NOMO-1 treated with DMSO at 0.1 percent for 48 hours (cell line): Measurements from ENCODE around the gene UGT2A1.
"Not testable (repeated sequence)": the region's sequence is repeated elsewhere in the genome, so short reads cannot be mapped to it uniquely, and the experiment has no call there.

ENCODE experiments used
- DNase-seq: peaks from one replicate; lab custom pipeline; 2025; ENCODE audit not compliant: unreplicated experiment; lab: John Stamatoyannopoulos, UW

Gene UGT2A1

DNA sequence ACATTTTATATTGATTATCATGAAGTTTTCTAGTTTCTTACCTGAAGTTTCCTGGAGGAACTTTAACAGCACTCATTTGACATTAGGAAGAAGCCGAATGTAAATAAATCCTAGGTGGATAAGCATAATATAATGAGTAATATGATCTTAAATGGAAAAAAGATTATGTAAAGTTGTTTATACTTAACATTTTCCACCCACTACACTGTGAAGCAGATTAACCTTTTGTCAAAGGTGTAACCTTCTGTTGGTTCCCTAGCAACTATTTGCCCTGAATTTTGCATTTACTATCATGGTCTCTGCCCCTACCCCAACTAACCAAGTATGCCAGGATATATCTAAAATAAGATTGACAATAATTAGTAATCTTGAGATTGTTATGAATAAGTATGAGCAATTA is at the start of gene UGT2A1:
Gene UGT2A1 (minus strand): TSS at position 101 of the 400 bp plus-strand sequence. CDS start 5,603 bp downstream, outside the sequence.
- no peak for DNase-seq

DNA sequence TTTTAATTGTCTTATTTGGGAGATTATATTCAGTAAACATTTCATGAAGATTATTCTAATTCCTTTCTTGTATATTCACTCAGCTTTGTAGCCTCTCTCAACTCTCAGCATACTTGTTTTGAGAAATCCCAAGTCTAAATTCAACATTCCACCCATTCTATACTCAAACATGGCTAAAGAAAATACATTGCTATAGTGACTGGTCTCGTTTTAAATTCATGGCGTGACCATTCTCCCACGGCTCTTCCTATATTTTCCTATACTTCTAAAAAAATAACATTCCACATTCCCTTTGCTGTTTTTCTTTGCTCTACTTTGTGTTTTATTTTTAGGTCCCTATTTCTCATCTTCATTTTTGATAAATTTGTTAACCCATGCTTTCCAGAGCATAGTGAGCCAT is 49.2 kb upstream of the UGT2A1 start:
- no peak for DNase-seq

DNA sequence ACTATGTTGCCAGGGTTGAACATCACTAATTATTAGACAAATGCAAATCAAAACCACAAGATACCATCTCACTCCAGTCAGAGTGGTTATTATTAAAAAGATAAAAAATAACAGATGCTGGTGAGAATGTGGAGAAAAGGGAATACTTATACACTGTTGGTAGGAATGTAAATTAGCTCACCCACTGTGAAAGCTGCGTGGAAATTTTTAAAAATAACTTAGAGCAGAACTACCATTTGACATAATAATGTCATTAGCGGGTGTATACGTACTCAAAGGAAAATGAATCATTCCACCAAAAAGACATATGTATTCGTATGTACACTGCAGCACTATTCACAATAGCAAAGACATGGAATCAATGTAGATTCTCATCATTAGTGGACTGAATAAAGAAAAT is 48.6 kb upstream of the UGT2A1 start:
- DNase-seq = no peak

DNA sequence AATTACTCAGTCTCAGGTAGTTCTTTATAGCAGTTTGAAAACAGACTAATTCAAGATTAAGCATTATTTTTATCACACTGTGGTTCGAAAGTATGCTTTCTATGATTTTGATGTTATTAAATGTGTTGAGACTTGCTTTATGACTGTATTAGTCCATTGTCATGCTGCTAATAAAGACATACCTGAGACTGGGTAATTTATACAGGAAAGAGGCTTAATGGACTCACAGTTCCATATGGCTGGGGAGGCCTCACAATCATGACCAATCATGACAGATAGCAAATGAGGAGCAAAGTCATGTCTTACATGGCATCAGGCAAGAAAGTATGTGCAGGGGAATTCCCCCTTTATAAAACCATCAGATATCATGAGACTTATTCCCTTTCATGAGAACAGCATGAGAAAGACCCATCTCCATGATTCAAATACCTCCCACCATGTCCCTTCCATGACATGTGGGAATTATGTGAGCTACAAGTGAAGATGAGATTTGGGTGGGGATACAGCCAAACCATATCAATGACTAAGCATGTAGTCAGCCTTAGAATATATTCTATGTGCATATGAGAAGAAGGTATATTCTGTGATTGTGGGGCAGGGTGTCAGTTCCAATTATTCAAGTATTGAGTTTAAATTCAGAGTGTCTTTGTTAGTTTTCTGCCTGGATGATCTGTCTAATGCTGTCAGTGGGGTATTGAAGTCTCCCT is 44.6 kb upstream of the UGT2A1 start:
- no peak for DNase-seq

DNA sequence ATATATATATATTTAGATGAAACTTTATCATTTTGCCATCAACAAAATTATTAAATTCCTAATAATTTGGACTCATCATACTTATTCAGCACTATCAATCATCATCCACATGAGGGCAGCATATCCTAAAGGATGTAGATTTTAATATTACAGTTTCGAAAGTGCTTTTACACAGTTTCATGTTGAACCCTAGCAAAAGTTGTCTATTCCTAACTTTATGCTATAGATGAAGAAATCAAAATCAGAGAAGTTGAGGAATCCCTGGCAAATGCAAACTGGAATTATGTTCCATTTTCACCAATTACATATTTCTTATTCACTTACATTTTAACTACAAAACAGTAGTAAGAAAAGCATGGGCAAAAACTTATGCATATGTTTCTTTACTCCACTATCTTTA is 36.6 kb upstream of the UGT2A1 start:
- DNase-seq = peak; percentile 52

DNA sequence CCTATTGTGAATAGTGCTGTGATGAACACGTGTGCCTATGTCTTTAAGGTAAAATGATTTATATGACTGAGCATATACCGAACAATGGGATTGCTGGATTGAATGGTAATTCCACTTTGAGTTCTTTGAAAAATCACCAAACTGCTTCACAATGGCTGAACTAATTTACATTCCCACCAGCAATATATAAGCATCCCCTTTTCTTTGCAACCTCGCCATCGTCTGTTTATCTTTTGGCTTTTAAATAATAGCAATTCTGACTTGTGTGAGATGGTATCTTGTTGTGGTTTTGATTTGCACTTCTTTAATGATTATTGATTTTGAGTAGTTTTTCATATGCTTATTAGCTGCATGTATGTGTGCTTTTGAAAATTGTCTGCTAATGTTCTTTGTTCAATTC is 31.8 kb upstream of the UGT2A1 start:
- no peak for DNase-seq

DNA sequence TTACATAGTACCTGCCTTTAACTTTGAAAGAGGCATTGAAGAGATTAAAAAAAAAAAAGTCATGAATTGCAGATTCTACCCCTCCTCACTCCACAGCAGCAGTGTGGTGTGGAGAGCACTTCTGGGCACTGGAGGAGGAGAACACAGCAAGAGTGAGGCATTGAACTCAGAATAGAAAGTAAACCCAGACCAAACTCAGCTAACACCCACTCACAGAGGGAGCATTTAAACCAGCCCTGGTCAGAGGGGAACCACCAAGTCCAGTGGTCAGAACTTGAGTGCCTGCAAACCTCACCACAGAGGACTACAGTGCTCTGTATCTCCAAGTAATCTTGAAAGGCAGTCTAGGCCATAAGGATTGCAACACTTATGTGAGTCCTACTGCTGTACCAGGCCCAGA is 15.6 kb upstream of the UGT2A1 start:
- no peak for DNase-seq

DNA sequence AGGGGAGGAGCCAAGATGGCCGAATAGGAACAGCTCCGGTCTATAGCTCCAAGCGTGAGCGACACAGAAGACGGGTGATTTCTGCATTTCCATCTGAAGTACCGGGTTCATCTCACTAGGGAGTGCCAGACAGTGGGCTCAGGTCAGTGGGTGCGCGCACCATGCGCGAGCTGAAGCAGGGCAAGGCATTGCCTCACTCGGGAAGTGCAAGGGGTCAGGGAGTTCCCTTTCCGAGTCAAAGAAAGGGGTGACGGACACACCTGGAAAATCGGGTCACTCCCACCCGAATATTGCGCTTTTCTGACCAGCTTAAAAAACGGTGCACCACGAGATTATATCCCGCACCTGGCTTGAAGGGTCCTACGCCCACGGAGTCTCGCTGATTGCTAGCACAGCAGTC is 11.0 kb upstream of the UGT2A1 start:
- DNase-seq = not testable (repeated sequence)

DNA sequence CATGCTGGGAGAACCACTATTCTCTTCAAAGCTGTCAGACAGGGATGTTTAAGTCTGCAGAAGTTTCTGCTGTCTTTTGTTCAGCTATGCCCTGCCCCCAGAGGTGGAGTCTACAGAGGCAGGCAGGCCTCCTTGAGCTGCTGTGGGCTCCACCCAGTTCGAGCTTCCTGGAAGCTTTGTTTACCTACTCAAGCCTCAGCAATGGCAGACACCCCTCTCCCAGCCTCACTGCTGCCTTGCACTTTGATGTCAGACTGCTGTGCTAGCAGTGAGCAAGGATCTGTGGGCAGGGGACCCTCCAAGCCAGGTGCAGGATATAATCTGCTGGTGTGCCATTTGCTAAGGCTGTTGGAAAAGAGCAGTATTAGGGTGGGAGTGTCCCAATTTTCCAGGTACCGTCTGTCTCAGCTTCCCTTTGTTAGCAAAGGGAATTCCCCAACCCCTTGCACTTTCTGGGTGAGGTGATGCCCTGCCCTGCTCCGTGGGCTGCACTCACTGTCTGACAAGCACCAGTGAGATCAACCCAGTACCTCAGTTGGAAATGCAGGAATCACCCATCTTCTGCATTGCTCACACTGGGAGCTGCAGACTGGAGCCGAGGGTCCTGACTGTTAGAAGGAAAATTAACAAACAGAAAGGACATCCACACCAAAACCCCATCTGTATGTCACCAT is 8.2 kb upstream of the UGT2A1 start:
- not testable (repeated sequence) for DNase-seq

DNA sequence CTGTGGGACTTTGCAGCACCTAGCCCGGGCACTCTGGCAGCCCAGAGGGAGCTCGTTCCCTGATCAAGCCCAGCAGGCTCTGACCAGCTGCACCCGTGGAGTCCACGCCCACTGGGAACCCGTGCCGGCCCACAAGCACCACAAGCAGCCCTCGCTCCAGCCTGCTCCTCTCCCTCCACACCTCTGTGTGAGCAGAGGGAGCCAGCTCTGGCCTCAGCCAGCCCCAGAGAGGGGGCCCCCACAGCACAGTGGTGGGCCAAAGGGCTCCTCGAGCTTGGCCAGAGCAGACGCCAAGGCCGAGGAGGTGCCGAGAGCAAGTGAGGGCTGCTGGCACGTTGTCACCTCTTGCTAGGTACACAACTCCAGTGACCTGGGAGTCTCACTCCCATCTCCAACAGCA is 5.1 kb upstream of the UGT2A1 start:
- DNase-seq = no peak

DNA sequence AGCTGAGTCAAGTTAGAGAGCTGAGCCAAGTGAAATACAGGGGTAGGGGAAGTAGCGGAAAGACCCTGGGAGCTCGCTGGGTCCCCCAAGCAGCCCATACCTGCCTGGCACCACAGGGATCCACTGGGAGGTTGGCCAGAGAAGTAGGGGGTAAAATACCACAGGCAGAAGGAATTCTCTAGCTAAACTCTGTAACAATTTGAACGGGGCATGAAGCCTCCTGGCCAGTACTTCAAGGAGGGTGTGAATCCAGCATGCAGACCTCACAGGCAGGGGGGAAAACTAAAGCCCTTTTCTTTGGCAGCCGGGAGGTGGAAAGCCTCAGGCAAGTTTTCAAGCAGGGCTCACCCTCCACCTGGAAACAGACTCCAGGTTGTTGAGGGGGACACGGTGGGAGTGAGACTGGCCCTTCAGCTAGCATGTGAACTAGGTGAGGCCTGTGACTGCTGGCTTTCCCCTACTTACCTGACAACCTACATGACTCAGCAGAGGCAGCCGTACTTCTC is 3.7 kb upstream of the UGT2A1 start:
- no peak for DNase-seq

DNA sequence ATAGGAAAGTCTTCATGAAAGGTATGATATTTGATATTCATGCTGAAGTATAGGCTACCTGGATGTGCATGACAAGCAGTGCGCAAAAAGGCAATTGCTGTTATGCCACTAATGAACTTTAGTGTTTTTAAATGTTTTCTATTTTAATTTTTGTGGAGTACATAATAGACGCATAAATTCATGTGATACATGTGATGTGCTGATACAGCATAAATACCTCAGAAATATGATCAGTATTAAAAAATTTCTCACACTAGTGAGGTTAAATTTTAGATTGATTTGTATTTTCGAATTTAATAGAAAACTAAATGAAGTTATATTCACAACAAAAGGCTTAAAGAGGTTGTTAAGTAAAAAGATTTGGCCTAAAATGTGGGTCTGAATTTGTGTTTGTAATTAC is 2.2 kb downstream of the UGT2A1 start:
- DNase-seq = no peak

DNA sequence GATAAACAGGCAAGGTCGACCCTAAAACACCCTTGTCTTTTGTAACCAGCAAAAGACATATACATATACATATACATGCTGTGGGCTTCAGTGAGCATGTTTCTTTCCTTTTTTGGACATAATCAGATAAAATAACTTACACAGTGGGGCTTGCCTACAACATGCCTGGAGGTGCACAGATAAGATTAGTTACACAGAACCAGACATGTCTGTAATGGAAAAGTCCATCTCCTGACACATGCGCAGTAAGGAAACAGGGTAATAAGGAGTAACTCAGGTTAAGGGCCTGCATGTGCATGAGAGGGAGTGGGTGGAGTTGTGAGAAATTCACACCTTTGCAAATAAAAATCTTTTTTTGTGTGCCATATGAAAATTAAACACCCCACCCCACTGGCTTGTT is 3.4 kb downstream of the UGT2A1 start:
- no peak for DNase-seq

DNA sequence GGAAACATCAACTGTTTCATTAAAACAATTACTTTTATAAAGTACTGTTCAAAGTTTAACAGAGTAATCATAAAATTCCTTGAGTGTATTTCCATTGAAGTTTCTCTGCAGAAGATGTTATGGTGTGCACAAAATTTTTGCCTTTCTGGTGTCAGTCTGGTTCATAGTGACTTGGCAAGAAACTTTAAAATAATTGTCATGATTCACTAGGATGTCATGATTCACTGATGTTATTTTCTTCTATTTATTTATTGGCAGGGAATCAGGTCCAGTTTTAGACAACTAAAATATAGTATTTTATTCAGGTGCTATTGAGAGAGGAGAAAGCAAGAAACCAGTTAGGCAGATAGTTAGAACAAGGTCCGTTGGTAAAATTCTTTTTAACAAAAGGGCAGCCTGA is 3.8 kb downstream of the UGT2A1 start:
- DNase-seq = no peak

DNA sequence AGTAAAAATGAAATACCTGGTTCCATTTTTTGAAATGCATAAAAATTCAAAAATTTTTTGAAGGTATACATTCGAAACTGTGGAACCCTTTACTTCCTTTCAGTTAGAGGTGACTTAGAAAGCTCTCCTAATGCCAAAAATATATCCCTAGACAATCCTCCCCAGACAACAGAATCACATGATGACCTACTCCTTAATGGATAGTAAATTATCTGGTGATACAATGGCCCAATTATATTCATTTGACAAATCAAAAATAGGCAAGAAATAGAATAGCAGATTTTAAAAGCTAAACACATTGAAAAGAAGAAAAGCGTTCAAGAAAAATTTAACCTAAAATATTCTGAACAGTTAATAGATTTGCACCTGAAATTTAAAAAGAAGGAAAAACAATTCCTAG is 10.1 kb downstream of the UGT2A1 start:
- no peak for DNase-seq

DNA sequence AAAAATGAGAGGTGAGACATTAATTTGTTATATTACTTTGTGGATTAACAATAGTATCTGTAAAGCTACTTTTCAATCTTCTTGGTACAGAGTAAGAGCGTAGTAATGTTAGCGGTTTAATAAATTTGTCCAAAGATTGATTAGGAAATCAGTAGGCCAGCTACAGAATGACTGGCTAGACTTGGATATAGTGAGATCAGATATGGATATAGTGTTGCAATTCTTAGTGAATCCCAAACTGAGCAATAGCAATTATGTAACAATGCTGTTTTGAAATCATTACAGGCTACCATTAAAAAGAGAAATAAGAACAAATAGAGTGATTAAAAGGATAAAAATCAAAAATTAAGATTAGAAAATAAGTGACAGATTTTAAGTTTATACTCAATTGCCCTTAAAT is 12.8 kb downstream of the UGT2A1 start:
- DNase-seq = no peak

DNA sequence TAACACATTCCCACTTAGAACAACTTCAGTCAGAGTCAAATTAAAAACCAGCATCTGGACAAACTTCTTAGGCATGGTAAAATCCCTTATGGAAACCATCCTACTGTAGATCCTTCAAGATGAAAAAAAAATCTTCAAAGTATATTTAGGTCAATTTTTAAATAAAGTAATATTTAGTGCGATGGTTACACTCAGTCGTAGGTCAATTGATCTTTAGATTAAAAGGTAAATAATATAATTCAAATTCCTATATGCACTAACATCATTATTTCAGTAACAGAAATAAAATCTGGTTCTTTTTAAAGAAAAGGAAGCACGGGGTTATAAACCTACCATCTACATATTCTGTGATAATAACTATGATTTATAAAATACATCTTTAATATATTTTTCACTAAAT is 13.5 kb downstream of the UGT2A1 start, which contains the start of gene UGT2A2:
Gene UGT2A2 (minus strand): TSS at position 101 of the 400 bp plus-strand sequence. CDS start 2 bp downstream, at position 99.
- DNase-seq = no peak

DNA sequence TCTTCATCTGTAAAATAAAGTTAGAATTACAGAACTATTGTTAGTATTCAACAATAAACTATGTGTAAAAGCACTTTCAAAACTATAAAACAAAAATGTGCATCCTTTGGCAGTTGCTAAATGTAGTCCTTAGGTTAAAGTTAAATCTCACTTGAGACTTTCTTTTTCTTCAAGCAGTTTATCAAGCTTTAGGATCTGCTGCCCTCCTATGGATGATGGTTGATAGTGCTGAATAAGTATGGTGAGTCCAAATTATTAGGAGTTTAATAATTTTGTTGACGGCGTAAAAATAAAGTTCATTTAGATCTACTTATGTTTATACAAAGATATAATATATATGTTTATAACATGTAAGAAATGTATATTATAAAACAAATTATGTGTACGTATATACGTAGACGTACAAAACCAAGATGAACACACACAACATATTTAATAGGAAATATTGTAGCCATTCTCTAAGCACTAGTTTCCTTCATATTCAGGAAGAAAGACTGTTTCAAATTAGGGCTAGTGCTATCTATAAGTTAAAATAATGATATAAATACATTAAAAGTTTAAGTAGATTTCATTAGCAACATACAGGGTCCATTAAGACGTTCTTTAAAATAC is 35.9 kb downstream of the UGT2A1 start:
- no peak for DNase-seq

DNA sequence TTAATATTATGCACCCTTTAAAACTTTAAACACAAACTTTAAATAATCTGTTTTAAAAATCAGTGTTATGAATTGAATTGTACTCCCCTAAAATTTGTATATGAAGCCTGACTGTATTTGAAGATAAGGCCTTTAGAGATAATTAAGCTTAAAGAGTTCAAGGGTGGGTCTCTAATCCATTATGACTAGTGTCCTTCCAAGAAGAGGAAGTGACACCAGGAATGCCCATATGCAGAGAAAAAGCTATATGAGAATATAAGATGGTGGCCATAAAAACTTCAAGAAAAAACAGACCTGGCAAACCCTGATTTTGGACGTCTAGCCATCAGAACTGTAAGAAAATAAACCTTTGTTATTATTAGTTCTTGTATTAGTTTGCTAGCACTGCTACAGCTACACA is 42.6 kb downstream of the UGT2A1 start:
- DNase-seq = no peak

DNA sequence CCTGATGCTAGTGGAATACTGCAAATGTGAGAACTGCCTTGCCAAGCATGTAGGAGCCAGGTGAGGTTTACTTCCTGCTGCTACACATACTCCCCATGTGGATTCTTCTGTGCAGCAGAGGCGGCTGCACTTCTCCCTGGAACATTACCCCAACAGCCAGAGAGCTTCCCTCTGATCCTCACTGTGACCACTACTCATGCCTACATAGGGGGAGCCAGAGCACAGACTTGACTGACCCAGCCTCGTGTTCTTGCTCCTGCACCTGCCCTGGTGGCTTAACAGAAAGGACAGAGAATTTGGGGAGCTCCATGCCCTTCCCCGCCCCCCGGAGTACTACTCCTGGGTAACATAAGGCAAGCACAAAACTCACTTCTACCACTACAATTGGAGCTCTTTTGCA is 52.0 kb downstream of the UGT2A1 start:
- DNase-seq = no peak

DNA sequence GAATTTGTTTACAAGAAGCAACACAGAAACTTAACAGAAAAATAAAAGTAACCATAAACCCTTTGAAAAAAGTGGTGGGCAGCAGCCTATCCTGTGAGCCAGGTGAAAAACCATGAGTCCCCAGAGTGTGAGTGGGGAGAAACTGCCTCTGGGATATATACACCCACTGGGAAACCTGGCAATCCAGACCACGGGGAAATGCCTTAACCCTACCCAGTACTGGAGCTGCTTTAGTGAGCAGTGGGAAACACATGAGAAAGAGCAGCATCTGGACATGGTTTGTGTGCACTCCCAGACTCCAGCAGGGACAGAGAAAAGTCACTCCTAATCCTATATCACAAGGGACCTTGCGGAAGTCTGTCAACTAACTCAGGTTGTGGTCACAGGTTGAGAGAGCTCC is 53.0 kb downstream of the UGT2A1 start:
- no peak for DNase-seq

DNA sequence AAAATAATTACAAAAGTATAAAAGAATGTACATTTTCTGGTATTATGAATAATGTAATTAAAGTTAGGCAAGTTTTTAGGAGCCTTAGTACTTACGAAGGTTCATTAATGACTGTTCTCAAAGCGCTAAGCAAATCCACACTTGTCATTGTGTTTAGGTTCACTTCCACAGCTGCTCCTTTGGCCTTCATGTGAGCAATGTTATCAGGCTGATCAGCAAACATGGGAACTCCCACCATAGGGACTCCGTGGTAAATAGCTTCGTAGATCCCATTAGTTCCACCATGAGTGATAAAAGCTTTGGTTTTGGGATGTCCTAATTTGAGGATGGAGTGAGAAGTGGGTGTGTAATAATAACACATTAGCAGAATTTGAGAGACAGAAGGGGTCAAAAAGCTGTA is 58.7 kb downstream of the UGT2A1 start:
- no peak for DNase-seq
